Astrocyte (in vitro differentiated cells and primary cell): ENCODE measurements around the gene ACIN1.

Experiments
- CTCF ChIP-seq: IDR thresholded peaks from 2 replicates; pipeline ENCODE4 v1.5.1; 2011; ENCODE audit warnings: low read depth, mild to moderate bottlenecking, inconsistent platforms, low read length, moderate library complexity; ENCODE audit not compliant: insufficient read depth
- EZH2 ChIP-seq: IDR thresholded peaks from 2 replicates; pipeline ENCODE4 v1.6.1; 2012; ENCODE audit warnings: mild to moderate bottlenecking, low read length, inconsistent platforms; ENCODE audit not compliant: insufficient read depth

GRCh38 chr14:23066855-23067744 lies 27.8 kb downstream of the ACIN1 start:
- TF ChIP-seq CTCF (no peak), EZH2 (no peak)
